Stimulated activated CD4-positive, alpha-beta T cell treated with anti-CD3 and anti-CD28 coated beads, TNF-alpha, amount 100 ng/mL, for 4 hours (primary cell): ENCODE results near the gene CTNNA2.
"Not testable (repeated sequence)": the region's sequence is repeated elsewhere in the genome, so short reads cannot be mapped to it uniquely, and the experiment has no call there.

Experiments used
- DNase-seq, 3 experiments: peaks; one replicate each; pipeline ENCODE4 v3.0.0-alpha.2; 2020; ENCODE audit warnings: low read depth in 3 of 3

Gene CTNNA2

GRCh38 chr2:80149991-80150390 is 637.1 kb downstream of the CTNNA2 start:
- no peak for DNase-seq

GRCh38 chr2:80151248-80151647 is 638.4 kb downstream of the CTNNA2 start:
- no peak for DNase-seq

DNA sequence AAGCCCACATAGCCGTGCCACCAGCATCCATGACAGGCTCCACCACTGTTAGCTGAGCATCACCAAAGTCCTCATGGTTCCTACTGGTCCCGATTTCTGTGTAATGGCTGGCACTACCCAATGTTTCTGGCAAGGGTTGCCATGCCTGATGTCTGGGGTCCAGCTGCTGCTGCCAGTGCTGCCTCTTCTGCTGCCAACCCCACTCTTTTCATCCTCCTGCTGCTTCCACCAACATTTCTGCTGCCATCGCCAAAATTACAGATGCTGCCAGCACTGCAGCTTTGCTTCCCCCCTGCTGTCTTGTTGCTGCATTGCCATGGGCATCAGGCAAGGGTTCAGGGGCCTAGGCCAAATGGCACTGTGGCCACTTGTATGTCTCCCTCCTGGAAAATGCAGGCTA is 638.8 kb downstream of the CTNNA2 start:
- no peak for DNase-seq

DNA sequence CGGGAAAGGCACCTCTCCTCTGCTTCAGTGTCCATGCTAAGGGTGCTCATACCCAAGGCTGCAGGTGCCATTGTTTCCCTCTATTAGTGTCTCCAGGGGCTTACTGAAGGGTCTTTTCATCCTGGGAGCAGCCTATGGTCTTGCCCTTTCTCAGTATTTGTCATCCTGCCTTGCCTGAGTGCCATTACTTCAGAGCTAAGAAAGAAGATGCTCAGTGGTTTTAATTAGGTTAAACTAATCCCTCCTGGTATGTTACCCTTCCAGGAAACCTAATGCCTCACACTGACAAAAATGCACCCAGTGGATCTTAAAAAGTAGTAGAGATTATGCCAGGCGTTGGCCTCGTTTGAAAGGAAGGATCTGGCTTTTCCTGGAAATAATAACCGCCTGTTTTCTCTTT is 640.3 kb downstream of the CTNNA2 start:
- DNase-seq, result no peak

DNA sequence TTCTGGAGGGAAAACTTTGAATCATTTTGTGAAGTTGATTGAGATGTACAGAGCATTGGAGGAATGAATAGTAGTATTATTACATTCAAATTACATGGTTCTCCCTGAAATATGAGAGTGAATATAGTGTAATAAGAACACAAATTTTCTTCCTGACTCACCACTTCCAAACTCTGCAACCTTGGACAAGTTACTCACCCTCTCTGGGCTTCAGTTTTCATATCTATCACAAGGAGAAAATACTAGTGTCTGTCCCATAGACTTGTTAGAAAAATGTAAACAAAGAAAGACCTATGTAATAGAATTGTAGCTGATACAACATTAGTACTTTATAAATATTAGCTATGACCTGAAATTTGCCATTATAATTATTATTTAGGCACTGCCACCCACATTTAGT is 640.9 kb downstream of the CTNNA2 start:
- no peak for DNase-seq

DNA sequence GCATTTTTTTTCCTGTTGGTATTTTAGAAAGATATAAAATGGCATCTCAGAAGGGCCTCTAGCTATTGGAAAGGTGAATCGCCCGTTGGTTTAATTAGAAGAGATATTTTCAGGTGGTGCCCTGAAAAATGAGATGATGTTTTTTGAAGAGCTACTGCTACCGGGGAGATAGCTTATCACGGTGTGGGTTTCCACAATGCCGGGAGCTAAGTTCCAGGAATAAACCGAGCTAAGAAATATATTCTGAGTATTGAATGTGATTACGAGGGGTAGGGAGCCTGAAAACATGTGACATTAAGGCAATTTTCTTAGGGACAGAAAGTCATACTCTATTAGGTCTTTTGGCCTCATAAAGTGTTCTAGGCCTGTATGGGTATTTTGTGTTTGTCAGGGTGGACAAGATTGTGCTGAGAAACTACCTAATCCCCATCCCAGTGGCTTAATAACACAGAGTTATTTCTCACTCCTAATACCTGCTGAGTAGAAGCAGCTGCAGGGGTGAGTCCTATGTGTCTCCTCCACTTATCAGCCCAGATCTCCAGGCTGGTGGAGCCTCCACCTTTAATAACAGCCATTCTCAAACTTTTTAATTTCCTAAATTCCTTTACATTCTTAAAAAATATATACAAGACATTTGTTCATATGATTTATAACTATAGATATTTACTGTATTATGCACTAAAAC is 641.5 kb downstream of the CTNNA2 start:
- no peak for DNase-seq

- no peak for DNase-seq
Measured at GRCh38 chr2:80164375-80164774, 651.5 kb downstream of the CTNNA2 start.

DNA sequence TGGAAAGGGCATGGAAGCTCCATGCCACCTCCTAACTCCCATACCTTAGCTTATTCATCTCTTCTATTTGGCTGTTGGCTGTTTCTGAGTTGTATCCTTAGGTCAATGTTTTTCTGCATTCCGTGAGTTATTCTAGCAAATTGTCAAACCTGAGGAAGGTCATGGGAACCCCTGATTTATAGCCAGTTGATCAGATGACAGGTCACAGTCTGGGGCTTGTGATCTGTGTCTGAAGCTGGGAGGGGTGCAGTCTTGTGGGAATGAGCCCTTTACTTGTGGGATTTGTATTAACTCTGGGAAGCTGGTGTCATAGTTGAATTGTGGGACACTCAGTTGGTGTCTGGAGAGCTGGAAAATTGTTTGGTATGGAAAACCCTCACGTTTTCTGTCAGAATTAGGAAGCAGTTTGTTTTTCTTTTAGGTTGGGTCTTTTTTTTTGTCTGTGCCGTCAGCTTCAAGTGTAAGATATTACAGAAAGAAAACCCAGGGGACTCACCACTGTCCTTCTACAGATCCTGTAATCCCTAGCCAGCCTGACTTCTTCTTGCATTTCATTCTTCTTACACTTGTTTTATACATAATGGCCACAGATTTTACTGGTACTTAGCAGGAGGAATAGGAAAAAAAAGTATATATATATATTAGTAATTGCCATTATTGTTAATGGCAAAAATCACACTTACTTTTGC is 653.8 kb downstream of the CTNNA2 start:
- DNase-seq, result no peak

- DNase-seq, result no peak
Measured at GRCh38 chr2:80167284-80167808, 654.5 kb downstream of the CTNNA2 start.

GRCh38 chr2:80168037-80168436 is 655.2 kb downstream of the CTNNA2 start:
- DNase-seq, result no peak

DNA sequence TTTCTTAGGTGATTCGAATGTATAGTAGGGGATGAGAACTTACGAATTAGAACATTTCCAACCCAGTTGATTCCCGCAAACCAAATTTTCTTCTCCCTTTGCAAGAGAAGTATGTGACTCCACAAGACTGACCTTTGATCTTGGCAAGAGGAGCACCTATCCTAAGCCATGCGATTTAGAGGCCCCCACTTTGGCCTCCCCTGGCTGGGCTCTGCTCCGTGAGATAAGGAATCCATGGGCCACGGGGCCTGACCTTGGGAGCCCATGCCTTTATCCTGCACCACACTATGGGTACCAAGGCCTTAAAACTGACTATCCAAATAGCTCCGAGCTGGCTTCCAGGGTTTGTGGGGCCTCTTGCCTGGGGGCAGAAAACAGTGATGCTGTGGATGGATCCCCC is 656.0 kb downstream of the CTNNA2 start:
- DNase-seq, result no peak

GRCh38 chr2:80169811-80170594 is 657.2 kb downstream of the CTNNA2 start:
- no peak for DNase-seq

DNA sequence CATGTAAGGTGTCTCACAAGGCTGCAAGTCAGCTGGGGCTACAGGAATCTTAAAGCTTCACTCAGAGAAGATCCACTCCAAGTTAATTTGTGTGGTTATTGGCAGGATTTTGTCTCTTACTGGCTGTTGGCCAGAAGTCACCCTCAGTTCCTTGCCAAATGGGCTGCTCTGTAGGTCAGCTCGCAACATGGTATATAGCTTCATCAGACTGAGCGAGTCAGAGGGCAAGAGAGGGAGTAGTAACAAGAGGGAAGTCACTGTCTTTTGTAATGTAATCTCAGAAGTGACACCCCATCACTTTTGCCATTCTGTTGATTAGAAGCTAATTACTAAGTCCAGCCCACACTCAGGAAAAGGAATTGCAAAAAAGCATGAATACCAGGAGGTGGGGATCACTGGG is 672.2 kb downstream of the CTNNA2 start:
- DNase-seq, result no peak

DNA sequence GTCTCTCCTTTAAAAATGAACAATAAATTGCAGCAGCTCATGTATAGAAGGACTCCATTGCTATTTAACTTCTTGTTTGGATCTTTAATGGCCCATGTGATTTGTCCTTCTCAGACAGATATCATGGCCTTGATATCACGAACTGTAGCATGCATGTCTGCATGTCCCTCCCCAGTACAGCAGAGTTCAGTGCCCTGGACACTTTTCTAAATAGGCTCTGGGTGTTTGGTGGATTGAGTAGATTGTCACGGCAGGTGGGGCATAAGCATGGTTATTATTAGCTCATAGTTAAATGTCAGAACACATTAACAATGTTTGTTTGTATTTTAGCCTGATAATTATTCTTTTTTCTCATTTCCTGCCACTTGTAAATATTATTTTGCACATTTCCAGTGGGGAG is 673.4 kb downstream of the CTNNA2 start:
- no peak for DNase-seq

DNA sequence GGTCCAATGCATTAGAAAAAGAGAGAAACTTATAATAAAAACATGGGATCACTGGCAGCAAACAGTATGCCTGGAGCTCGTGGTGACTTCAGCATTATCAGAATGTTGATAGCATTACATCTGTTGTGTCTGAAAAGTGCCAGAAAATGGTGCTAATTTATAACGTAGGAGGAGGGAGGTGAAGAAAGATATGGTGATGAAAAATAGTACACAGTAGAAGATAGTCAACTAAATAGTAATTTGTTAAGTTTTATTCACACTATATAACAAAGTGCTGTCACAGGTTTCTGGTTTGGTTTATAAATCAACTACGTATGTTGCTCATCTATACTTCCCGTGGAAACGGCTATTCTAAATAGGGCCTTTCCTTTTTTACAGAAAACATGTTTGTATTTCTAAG is 674.3 kb downstream of the CTNNA2 start:
- no peak for DNase-seq

DNA sequence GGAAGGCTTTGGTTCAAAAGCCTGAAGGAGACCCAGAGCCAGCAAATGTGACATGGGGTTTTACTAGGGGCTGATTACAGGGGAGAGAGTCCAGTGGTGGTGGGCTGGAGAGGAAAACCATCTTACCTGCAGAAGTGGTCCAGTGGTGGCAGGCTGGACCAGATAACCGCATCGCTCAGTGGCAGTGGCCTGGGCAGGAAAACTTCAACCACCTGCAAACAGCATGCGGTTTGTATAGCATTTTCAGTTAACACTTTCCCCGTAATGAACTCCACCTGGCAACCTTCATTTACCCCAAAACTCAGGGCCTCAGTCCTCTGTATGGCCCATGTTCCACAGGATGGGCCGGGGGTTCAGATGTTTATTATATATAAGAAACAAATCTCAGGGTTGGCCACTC is 677.3 kb downstream of the CTNNA2 start:
- DNase-seq, result no peak

DNA sequence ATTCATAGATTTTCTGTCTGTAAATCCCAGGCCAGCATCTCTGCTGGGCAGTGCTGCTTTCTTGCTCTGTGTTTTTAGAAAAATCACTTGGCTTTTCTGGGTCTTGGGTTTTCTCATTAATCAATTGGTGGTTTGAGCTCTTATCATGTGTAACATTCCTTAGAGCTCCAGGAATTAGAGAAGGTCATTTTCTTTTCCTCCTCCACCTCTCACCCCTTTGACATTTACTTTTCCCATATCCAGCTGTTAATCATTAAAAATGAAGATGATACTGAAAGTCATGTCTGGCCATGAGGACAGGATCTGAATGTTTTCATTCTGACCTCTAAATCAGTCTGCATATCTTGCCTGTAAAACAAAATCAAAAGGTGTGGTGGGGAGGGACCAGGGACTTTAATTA is 680.7 kb downstream of the CTNNA2 start:
- DNase-seq, result no peak

- no peak for DNase-seq
Measured at GRCh38 chr2:80195034-80195433, 682.2 kb downstream of the CTNNA2 start.

- no peak for DNase-seq
Measured at GRCh38 chr2:80198042-80198441, 685.2 kb downstream of the CTNNA2 start.

DNA sequence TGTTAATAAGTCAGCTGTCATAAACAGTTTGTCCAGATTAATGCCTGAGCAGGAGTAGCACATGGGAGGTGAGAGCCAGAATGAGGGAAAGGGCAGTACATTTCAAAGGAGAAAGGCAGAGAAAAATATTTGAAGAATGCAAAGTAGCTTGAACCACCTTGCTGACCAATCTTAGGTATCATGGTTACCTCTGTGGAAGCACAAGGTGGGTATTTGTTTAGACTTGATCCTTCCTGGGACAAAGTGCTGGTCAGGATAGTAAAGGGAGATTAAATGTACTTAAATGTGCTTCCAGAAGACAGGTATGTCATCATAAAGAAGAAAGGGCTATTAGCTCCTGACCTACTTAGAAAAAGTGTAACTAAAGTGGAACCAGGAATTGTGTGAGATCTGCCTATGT is 686.7 kb downstream of the CTNNA2 start:
- DNase-seq, result no peak

GRCh38 chr2:80203929-80204328 is 691.1 kb downstream of the CTNNA2 start:
- not testable (repeated sequence) for DNase-seq

DNA sequence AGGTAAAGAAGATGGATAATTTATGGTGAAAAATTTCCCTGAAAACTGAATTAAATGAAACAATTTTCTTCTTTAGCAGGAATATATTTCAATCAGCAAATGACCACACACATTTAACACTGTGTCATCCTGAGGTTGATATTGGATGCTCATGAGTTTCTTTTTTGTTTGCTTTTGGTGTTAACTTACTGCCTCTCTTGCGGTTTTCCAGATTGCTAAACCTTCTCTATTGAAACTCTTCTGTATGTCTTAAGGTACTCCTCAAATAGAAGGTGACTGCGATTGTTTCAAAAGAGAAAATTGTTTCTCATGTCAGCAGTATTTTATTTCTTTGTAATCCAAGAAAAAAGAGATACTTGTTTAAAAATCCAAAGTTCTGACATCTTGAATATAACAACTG is 692.6 kb downstream of the CTNNA2 start:
- DNase-seq, result no peak

GRCh38 chr2:80209458-80209857 is 696.6 kb downstream of the CTNNA2 start:
- DNase-seq, result no peak
